ENCODE data around the gene KHSRP. TPM values are rescaled to one million over a fixed set of nuclear protein-coding genes. Genes with fewer than 3 reads are reported as not detected.

KHSRP gene
- total RNA-seq = 10 to 100 TPM; 63.9 to 96.9 (median 90.8) TPM
- 100 to 1,000 TPM in 2 of 3 donors, 10 to 100 TPM in 1; 91.9 to 232 (median 127) TPM for polyA plus RNA-seq

DNA sequence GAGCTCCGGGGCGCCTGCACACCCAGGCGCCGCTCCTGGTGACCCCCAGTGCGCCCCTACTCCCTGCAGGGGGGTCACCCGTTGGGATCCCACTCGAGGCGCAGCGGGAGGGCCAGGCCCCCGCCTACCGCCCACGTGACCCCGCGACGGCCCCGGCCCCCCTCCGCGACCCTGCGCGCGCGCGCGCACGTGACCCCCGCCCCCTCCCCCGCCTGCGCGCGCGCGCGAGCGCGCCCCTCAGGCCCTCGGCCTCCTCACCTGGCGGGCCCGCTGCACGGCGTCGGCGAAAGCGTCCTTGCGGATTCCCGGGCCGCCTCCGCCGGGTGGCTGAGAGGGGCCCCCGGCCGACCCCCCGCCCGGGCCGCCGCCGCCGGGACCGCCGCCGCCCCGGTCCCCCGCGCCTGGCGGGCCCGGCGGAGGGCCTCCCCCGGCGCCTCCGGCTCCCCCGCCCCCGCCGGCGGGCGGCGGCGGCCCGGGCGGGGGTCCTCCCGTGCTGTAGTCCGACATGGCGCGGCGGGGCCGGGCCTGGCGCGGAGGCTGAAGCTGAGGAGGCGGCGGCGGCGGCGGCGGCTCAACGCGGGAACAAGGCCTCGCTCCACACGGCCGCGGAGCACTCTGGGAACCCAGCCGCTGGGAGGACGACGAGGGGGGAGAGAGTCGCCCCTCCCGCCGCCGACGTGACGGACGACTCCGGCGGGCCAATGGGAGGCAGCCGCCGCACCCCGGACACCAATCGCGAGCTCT lies at the start of gene KHSRP:
TSS of gene KHSRP (minus strand) at position 617 of the 744 bp plus-strand sequence. CDS start at position 507, 110 bp downstream.
- H3K27ac ChIP-seq = peak within 1 kb of the TSS; percentile 80 to 89 (median 87)
- no peaks in the 10 kb centered on the region for H3K27me3 ChIP-seq
- peak; percentile 63 for DNase-seq
- H3K9me3 ChIP-seq = no peaks in the 10 kb centered on the region
- TF ChIP-seq POLR2A (IDR thresholded peaks at IDR 0.05) (peak; percentile 29 to 54), EP300 (IDR thresholded peaks at IDR 0.05) (no peak), POLR2AphosphoS5 (IDR thresholded peaks at IDR 0.05) (peak; percentile 86 to 97 (median 94))
- H3K4me3 ChIP-seq = peak within 1 kb of the TSS; percentile 71 to 85 (median 84)
- peaks cover 4 to 38% (median 30%) of the 10 kb centered on the region in 4 donors for H3K4me1 ChIP-seq
- 1% methylated on average over 114 of the region's 114 CpGs for WGBS, 2 donors
- intact Hi-C loops (cut with DNase I) = loop anchor here (1.0 kb wide), 1 partner anchor 31 kb away; the partner anchor contains the start of gene GTF2F1
- peaks cover 7 to 27% (median 15%) of the 10 kb centered on the region in 4 donors for H3K36me3 ChIP-seq

DNA sequence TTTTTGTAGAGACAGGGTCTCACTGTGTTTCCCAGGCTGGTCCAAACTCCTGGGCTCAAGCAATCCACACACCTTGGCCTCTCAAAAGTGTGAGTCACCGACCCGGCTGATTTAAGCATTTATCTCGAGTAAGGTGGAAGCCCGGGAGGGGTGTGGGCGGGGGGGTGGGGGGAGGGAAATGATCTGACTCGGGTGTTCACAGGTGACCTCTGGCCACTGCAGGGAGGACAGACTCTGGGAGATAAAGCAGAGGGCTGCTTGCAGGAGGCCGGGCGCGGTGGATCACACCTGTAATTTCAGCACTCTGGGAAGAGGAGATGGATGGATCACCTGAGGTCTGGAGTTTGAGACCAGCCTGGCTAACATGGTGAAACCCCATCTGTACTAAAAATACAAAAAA lies 49.0 kb upstream of the KHSRP start:
- WGBS, 2 donors = 34 to 76% methylated on average over 9 of the region's 9 CpGs
- H3K4me1 ChIP-seq = peaks cover 0 to 20% (median 12%) of the 10 kb centered on the region in 4 donors
- H3K27ac ChIP-seq = no peak overlapping the region
- H3K36me3 ChIP-seq = no peaks in the 10 kb centered on the region
- H3K4me3 ChIP-seq = no peak overlapping the region
- TF ChIP-seq POLR2A (IDR thresholded peaks at IDR 0.05) = no peak
- TF ChIP-seq CTCF (IDR thresholded peaks at IDR 0.05) = no peak
- TF ChIP-seq POLR2AphosphoS5 (IDR thresholded peaks at IDR 0.05) = no peak
- no peak for TF ChIP-seq EP300 (IDR thresholded peaks at IDR 0.05)
- intact Hi-C loops (cut with DNase I) = no loop called here
- DNase-seq = no peak
- no peaks in the 10 kb centered on the region for H3K9me3 ChIP-seq
- peaks cover 21 to 47% (median 36%) of the 10 kb centered on the region in 3 donors for H3K27me3 ChIP-seq

DNA sequence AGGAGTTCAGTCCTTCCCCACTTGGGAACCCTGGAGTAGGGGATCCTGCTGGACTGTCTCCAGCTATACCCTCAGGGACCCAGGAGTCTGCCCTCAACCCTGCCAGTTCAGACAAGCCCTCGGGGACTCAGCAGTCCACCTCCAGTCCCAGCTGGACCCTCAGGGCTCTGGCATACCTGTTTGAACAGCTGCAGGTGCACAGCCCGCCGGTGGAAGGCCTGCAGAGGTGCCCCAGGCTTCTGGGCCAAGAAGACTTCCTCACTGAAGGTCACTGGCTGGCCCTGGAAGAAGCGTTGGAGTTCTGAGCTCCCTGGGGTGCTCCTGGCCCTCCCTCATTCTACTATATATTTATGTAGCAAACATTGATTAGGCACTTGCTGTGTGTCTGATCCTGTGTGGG lies 48.1 kb upstream of the KHSRP start:
- intact Hi-C loops (cut with DNase I) = no loop called here
- no peak overlapping the region for H3K27ac ChIP-seq

DNA sequence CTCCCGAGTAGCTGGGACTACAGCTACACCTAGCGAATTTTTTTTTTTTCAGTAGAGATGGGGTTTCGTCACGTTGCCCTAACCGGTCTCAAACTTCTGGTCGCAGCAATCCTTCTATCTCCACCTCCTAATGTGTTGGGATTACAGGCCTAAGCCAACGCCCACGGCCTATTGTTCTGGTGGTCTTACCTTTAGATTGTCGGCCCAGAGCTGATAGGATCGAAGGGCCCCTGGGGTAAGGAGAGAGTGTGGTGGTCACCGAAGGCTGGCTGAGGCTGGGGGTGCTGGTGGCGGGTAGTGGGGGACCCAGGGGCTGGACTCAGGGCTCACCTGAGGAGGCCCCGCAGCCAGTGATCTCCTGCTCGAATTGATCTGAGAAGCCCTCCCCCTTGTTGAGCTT lies 46.5 kb upstream of the KHSRP start:
- Histone ChIP-seq H3K36me3 (no peaks in the 10 kb centered on the region), H3K27ac (no peak overlapping the region), H3K4me3 (no peak overlapping the region), H3K27me3 (peaks cover 9 to 22% (median 16%) of the 10 kb centered on the region in 3 donors), H3K4me1 (peaks cover 0 to 9% (median 3%) of the 10 kb centered on the region in 4 donors), H3K9me3 (no peaks in the 10 kb centered on the region)
- 85 to 90% methylated on average over 14 of the region's 14 CpGs for WGBS, 2 donors
- TF ChIP-seq POLR2AphosphoS5 (IDR thresholded peaks at IDR 0.05) (no peak), EP300 (IDR thresholded peaks at IDR 0.05) (no peak), POLR2A (IDR thresholded peaks at IDR 0.05) (no peak), CTCF (IDR thresholded peaks at IDR 0.05) (no peak)
- DNase-seq = no peak
- intact Hi-C loops (cut with DNase I) = no loop called here

More for the DNA sequence above, 48.1 kb upstream of the KHSRP start:
- 67 to 77% methylated on average over 4 of the region's 4 CpGs for WGBS, 2 donors
- Histone ChIP-seq H3K4me1 (peaks cover 0 to 20% (median 12%) of the 10 kb centered on the region in 4 donors), H3K4me3 (no peak overlapping the region), H3K27me3 (peaks cover 21 to 38% (median 31%) of the 10 kb centered on the region in 3 donors), H3K36me3 (no peaks in the 10 kb centered on the region), H3K9me3 (no peaks in the 10 kb centered on the region)
- TF ChIP-seq EP300 (IDR thresholded peaks at IDR 0.05) (no peak), POLR2AphosphoS5 (IDR thresholded peaks at IDR 0.05) (no peak)
- no peak for DNase-seq

DNA sequence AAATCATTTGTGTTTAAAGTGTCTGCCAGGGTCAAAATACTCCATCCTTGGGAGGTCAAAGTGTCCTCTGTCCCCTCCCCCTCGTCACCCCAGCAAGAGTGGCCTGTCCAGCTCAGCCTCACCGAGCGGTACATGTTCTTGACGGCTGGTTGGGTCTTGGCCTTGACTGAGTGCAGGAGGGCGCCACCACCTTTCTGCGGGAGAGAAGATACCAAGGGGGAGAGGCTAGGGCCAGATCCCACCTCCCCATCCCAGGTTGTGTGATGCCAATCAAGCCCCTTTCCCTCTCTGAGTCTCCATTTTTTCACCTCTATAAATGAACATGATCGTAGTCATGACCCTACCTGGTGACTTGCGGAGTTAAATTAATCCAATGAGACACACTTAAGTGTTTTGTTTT lies 45.6 kb upstream of the KHSRP start:
- H3K4me3 ChIP-seq = no peak overlapping the region
- H3K27ac ChIP-seq = no peak overlapping the region
- H3K27me3 ChIP-seq = peaks cover under 1 to 13% (median 9%) of the 10 kb centered on the region in 3 donors
- H3K36me3 ChIP-seq = no peaks in the 10 kb centered on the region
- intact Hi-C loops (cut with DNase I) = no loop called here
- TF ChIP-seq POLR2A (IDR thresholded peaks at IDR 0.05) (no peak), POLR2AphosphoS5 (IDR thresholded peaks at IDR 0.05) (no peak), EP300 (IDR thresholded peaks at IDR 0.05) (no peak), CTCF (IDR thresholded peaks at IDR 0.05) (no peak)
- DNase-seq = no peak
- H3K4me1 ChIP-seq = peaks cover 0 to under 1% (median 0%) of the 10 kb centered on the region in 4 donors
- H3K9me3 ChIP-seq = no peaks in the 10 kb centered on the region
- WGBS, 2 donors = 88 to 90% methylated on average over 8 of the region's 8 CpGs
